A673 (cell line): ENCODE results near the gene SBDS.

Source experiments
- EZH2 ChIP-seq: fragments of 200-600 bp; sonication (generic); IDR thresholded peaks from 2 replicates; pipeline ENCODE4 v1.6.1; 2017; ENCODE audit warnings: borderline replicate concordance, low read depth, mild to moderate bottlenecking, mixed read lengths, antibody characterized with exemption, low read length; ENCODE audit not compliant: poor library complexity, severe bottlenecking
- TF ChIP-seq, protein P1 (sequence below): fragments of 300-800, 200-600 bp; sonication (generic); conservative IDR thresholded peaks from 2 replicates; pipeline ENCODE4 v1.5.1; 2017; ENCODE audit warnings: low read depth, mild to moderate bottlenecking, antibody characterized with exemption, low read length, moderate library complexity, mixed read lengths

DNA sequence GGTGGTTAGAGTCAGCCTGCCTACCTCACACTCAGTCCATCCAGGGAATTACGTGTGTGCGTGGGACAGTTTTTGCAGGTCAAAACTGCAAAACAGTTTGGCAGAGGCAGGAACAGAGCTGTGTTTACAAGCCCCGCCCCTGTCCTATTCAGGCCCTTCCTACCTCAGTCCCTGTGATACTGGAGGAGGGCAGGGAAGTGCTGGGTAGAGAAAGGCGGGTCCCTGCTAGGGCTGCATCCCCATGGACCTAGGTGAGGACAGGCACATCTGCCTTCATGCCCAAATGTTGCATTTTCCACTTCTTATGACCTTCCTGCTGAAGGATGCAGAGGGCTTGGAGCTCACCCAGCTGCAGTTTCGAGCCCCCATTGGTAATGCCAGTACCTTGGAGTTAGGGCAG is 25.1 kb downstream of the SBDS start:
- no peak for TF ChIP-seq EZH2
- TF ChIP-seq, protein P1, sequence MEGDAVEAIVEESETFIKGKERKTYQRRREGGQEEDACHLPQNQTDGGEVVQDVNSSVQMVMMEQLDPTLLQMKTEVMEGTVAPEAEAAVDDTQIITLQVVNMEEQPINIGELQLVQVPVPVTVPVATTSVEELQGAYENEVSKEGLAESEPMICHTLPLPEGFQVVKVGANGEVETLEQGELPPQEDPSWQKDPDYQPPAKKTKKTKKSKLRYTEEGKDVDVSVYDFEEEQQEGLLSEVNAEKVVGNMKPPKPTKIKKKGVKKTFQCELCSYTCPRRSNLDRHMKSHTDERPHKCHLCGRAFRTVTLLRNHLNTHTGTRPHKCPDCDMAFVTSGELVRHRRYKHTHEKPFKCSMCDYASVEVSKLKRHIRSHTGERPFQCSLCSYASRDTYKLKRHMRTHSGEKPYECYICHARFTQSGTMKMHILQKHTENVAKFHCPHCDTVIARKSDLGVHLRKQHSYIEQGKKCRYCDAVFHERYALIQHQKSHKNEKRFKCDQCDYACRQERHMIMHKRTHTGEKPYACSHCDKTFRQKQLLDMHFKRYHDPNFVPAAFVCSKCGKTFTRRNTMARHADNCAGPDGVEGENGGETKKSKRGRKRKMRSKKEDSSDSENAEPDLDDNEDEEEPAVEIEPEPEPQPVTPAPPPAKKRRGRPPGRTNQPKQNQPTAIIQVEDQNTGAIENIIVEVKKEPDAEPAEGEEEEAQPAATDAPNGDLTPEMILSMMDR: no peak
